SU-DHL-6 (cell line): Measurements from ENCODE around the gene NKPD1.

Experiments
- H2AFZ ChIP-seq: fragments of 200-600 bp; sonication (generic); 2 replicates; pipeline ENCODE4 v1.6.1; 2014; ENCODE audit warnings: low read depth, mild to moderate bottlenecking, moderate library complexity, mixed read lengths, antibody characterized with exemption, low read length; ENCODE audit not compliant: severe bottlenecking
- H3F3A ChIP-seq: fragments of 200-600 bp; shearing (Covaris generic); 2 replicates; pipeline ENCODE4 v1.6.0; 2016; ENCODE audit warnings: antibody characterized with exemption, mild to moderate bottlenecking; ENCODE audit not compliant: insufficient read depth
- H3K27ac ChIP-seq: fragments of 200-600 bp; sonication (generic); 2 replicates; pipeline ENCODE4 v1.5.1; 2016; ENCODE audit warnings: low read depth, mild to moderate bottlenecking, low read length, moderate library complexity, mixed read lengths
- H3K27me3 ChIP-seq: fragments of 200-600 bp; sonication (generic), shearing (Covaris generic); 2 replicates; pipeline ENCODE4 v1.6.0; 2014; ENCODE audit warnings: mild to moderate bottlenecking, low read length
- H3K36me3 ChIP-seq: fragments of 200-600 bp; sonication (generic); 2 replicates; pipeline ENCODE4 v1.6.1; 2014; ENCODE audit warnings: mild to moderate bottlenecking, low read length, mixed read lengths
- H3K4me2 ChIP-seq: fragments of 300-600, 200-600 bp; shearing (Covaris generic), sonication (generic); 2 replicates; pipeline ENCODE4 v1.6.0; 2014; ENCODE audit warnings: low read length, low read depth, mild to moderate bottlenecking; ENCODE audit not compliant: poor library complexity, severe bottlenecking
- H3K4me3 ChIP-seq: fragments of 200-600 bp; sonication (generic); 2 replicates; pipeline ENCODE4 v1.5.1; 2014; ENCODE audit warnings: antibody characterized with exemption, low read length, mild to moderate bottlenecking, mixed read lengths; ENCODE audit not compliant: insufficient read depth, poor library complexity, severe bottlenecking
- H3K79me2 ChIP-seq: fragments of 200-600 bp; sonication (generic); 2 replicates; pipeline ENCODE4 v1.6.1; 2014; ENCODE audit warnings: mild to moderate bottlenecking, low read length, moderate library complexity; ENCODE audit not compliant: insufficient read depth
- H3K9ac ChIP-seq: fragments of 200-600 bp; sonication (generic); 2 replicates; pipeline ENCODE4 v1.7.0; 2014; ENCODE audit warnings: mild to moderate bottlenecking, low read length
- H3K9me2 ChIP-seq: fragments of 200-600 bp; sonication (generic); replicated peaks from 2 replicates; pipeline ENCODE4 v1.6.1; 2014; ENCODE audit warnings: low read length; ENCODE audit not compliant: insufficient read depth
- H3K9me3 ChIP-seq: fragments of 200-600 bp; sonication (generic); 2 replicates; pipeline ENCODE4 v1.6.1; 2014; ENCODE audit warnings: low read length, mixed read lengths; ENCODE audit not compliant: insufficient read depth
- H4K20me1 ChIP-seq: fragments of 200-600 bp; sonication (generic); 2 replicates; pipeline ENCODE4 v1.6.1; 2014; ENCODE audit warnings: low read depth, mild to moderate bottlenecking, antibody characterized with exemption, low read length, moderate library complexity, mixed read lengths
- EZH2phosphoT487 ChIP-seq: fragments of 200-600 bp; sonication (generic), shearing (Covaris generic); conservative IDR thresholded peaks from 2 replicates; pipeline ENCODE4 v1.6.1; 2018; ENCODE audit warnings: mild to moderate bottlenecking, antibody characterized with exemption, low read length, moderate library complexity, mixed read lengths
- TF ChIP-seq, protein P1 (sequence below): fragments of 200-600 bp; sonication (generic); IDR thresholded peaks from one replicate; pipeline ENCODE4 v1.5.1; 2017; ENCODE audit warnings: antibody characterized with exemption, mild to moderate bottlenecking, low read length, moderate library complexity; ENCODE audit not compliant: insufficient read depth, poor library complexity, severe bottlenecking

NKPD1 gene

DNA sequence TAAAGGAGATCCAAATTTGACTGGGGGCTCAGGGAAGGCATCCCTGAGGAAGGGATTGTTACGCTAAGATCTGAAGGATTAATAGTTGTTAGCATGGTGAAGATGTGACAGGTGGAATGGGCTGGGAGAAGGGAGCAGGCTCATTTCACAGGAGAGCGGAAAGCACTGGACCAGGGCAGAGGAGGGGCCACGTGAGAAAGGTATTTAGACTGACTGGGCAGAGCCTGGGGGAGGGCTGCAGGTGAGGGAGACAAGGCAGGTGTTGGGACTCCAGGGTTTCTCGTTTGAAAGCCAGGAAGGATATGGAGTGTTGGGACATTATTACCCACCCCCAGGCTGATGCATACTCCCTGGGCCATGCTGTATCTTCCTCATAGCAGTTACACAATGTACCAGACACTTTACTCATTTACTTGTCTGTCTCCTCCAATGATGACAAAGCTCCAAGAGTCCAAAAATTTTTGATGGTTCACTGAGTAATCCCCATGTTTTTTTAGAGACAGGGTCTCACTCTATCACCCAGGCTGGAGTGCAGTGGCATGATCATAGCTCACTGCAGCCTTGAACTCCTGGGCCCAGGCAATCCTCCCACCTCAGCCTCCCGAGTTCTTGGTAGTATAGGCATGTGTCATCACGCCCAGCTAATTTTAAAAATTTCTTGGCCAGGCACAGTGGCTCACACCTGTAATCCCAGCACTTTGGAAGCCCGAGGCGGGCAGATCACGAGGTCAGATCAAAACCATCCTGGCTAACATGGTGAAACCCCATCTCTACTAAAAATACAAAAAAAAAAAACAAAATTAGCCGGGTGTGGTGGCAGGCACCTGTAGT is 14.9 kb upstream of the NKPD1 start:
- H2AFZ ChIP-seq: no peak overlapping the region
- H3F3A ChIP-seq: no peaks in the 10 kb centered on the region
- no peaks in the 10 kb centered on the region for H3K9me3 ChIP-seq
- TF ChIP-seq, protein P1, sequence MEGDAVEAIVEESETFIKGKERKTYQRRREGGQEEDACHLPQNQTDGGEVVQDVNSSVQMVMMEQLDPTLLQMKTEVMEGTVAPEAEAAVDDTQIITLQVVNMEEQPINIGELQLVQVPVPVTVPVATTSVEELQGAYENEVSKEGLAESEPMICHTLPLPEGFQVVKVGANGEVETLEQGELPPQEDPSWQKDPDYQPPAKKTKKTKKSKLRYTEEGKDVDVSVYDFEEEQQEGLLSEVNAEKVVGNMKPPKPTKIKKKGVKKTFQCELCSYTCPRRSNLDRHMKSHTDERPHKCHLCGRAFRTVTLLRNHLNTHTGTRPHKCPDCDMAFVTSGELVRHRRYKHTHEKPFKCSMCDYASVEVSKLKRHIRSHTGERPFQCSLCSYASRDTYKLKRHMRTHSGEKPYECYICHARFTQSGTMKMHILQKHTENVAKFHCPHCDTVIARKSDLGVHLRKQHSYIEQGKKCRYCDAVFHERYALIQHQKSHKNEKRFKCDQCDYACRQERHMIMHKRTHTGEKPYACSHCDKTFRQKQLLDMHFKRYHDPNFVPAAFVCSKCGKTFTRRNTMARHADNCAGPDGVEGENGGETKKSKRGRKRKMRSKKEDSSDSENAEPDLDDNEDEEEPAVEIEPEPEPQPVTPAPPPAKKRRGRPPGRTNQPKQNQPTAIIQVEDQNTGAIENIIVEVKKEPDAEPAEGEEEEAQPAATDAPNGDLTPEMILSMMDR: no peak
- no peak for TF ChIP-seq EZH2phosphoT487
- H3K4me2 ChIP-seq: no peak overlapping the region
- H3K27me3 ChIP-seq: no peaks in the 10 kb centered on the region
- H3K9ac ChIP-seq: no peak overlapping the region
- H4K20me1 ChIP-seq: no peaks in the 10 kb centered on the region
- no peaks in the 10 kb centered on the region for H3K9me2 ChIP-seq
- peaks cover 12% of the 10 kb centered on the region; the same call in 1 of the 2 replicates for H3K79me2 ChIP-seq
- no peak overlapping the region for H3K27ac ChIP-seq
- H3K4me3 ChIP-seq: no peak overlapping the region
- no peaks in the 10 kb centered on the region for H3K36me3 ChIP-seq

DNA sequence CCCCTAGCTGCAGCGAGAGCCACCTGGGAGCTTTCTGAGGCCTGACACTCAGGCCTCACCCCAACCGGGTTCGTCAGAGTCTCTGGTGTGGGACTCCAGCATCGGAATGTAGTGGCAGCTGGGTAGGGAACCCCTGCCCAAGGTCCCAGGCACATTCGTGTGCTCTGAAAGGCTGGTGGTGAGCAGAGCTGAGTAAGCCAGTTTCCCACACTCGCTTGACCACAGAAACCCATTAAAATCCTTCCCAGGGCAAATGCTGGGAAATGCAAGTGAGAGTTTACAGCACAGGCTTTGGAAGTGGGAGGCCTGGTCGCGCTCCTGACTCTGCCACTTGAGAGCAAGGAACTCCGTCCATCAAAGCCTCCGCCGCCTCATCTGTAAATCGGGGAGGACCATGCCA is 13.0 kb upstream of the NKPD1 start:
- H3K9ac ChIP-seq: no peak overlapping the region
- H3K4me3 ChIP-seq: no peak overlapping the region
- no peak overlapping the region for H3K27ac ChIP-seq
- H3K9me2 ChIP-seq: no peaks in the 10 kb centered on the region
- peaks cover under 1% of the 10 kb centered on the region; the same call in 1 of the 2 replicates for H3K79me2 ChIP-seq
- no peak for TF ChIP-seq EZH2phosphoT487
- TF ChIP-seq, protein P1: no peak
- no peaks in the 10 kb centered on the region for H3K9me3 ChIP-seq
- no peaks in the 10 kb centered on the region for H3F3A ChIP-seq
- H2AFZ ChIP-seq: no peak overlapping the region
- H3K4me2 ChIP-seq: no peak overlapping the region
- no peaks in the 10 kb centered on the region for H3K36me3 ChIP-seq
- H4K20me1 ChIP-seq: no peaks in the 10 kb centered on the region
- no peaks in the 10 kb centered on the region for H3K27me3 ChIP-seq

DNA sequence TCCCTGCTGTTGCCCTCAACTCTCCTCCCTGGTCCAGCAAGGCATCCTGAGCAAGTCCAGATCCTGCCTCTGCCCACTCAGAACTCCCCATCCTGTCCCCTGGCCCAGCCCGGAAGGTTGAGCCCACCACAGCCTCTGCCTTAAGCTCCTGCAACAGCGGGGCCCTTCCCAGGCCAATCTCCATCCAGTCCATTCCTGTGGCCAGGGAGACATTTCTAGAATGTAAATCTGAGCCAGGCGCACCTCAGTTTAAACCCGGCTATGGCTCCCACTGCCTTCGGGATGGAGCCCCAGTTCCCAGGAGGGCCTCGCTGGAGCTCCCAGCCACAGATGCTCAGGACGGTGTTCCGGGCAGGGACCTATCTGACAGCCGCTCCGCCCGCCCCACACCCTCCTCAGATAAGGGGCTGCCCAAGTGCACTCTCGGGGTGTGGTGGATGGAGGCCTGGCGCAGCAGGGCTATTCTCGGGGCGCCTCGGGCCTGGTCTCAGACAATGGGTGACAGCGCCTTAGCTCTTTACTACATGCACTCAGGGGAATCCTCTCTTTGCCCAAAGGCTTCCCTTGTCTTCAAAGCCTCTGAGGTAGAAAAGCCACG is 11.9 kb upstream of the NKPD1 start:
- H4K20me1 ChIP-seq: no peaks in the 10 kb centered on the region
- no peaks in the 10 kb centered on the region for H3K27me3 ChIP-seq
- no peaks in the 10 kb centered on the region for H3K9me2 ChIP-seq
- no peak for TF ChIP-seq EZH2phosphoT487
- TF ChIP-seq, protein P1: no peak
- H3K36me3 ChIP-seq: no peaks in the 10 kb centered on the region
- H3K9me3 ChIP-seq: no peaks in the 10 kb centered on the region
- H3K27ac ChIP-seq: no peak overlapping the region
- no peak overlapping the region for H3K4me2 ChIP-seq
- no peak overlapping the region for H3K9ac ChIP-seq
- no peak overlapping the region for H2AFZ ChIP-seq
- no peak overlapping the region for H3K4me3 ChIP-seq
- H3K79me2 ChIP-seq: no peaks in the 10 kb centered on the region; the same call in 1 of the 2 replicates
- no peaks in the 10 kb centered on the region for H3F3A ChIP-seq
